Activated CD4-positive, alpha-beta T cell treated with anti-CD3 and anti-CD28 coated beads for 4 hours (primary cell): ENCODE results near the gene WASHC4.

ENCODE experiments used
- DNase-seq, 2 donors: peaks; one replicate each; pipeline ENCODE4 v3.0.0-alpha.2; 2020

The WASHC4 gene

GRCh38 chr12:105214670-105215375 lies 107.3 kb downstream of the WASHC4 start:
- DNase-seq = no peak

GRCh38 chr12:105218434-105218833 lies 110.9 kb downstream of the WASHC4 start:
- no peak for DNase-seq
